ENCODE results near the gene MARCHF11.

The MARCHF11 gene

GRCh38 chr5:16066810-16067209, 112.8 kb downstream of the MARCHF11 start:
- no peak for TF ChIP-seq CTCF (IDR thresholded peaks at IDR 0.05; ENCODE audit: low read depth, low read length)
- no peak overlapping the region for H3K4me3 ChIP-seq (ENCODE audit: low read depth, low read length)
- DNase-seq (ENCODE audit: low read depth, low spot score), result no peak
- in situ Hi-C loops (cut with HindIII; ENCODE audit: low sequenced_read_pairs), result no loop called here

GRCh38 chr5:16066320-16066719, 113.3 kb downstream of the MARCHF11 start:
- TF ChIP-seq CTCF (IDR thresholded peaks at IDR 0.05; ENCODE audit: low read depth, low read length), result no peak
- in situ Hi-C loops (cut with HindIII; ENCODE audit: low sequenced_read_pairs), result no loop called here

GRCh38 chr5:16065831-16066230, 113.8 kb downstream of the MARCHF11 start:
- no peak for DNase-seq (ENCODE audit: low read depth, low spot score)
- no peak overlapping the region for H3K4me3 ChIP-seq (ENCODE audit: low read depth, low read length)
- no peak for TF ChIP-seq CTCF (IDR thresholded peaks at IDR 0.05; ENCODE audit: low read depth, low read length)
- in situ Hi-C loops (cut with HindIII; ENCODE audit: low sequenced_read_pairs), result no loop called here

More at GRCh38 chr5:16066320-16066719, 113.3 kb downstream of the MARCHF11 start:
- H3K4me3 ChIP-seq (ENCODE audit: low read depth, low read length), result no peak overlapping the region
- no peak for DNase-seq (ENCODE audit: low read depth, low spot score)

- no peak for TF ChIP-seq CTCF (IDR thresholded peaks at IDR 0.05; ENCODE audit: low read depth, low read length)
- in situ Hi-C loops (cut with HindIII; ENCODE audit: low sequenced_read_pairs), result no loop called here
- no peak overlapping the region for H3K4me3 ChIP-seq (ENCODE audit: low read depth, low read length)
- DNase-seq (ENCODE audit: low read depth, low spot score), result no peak
Measured at GRCh38 chr5:16064135-16064893, 115.3 kb downstream of the MARCHF11 start.

GRCh38 chr5:16061163-16061562, 118.4 kb downstream of the MARCHF11 start:
- in situ Hi-C loops (cut with HindIII; ENCODE audit: low sequenced_read_pairs), result no loop called here
- no peak for TF ChIP-seq CTCF (IDR thresholded peaks at IDR 0.05; ENCODE audit: low read depth, low read length)
- no peak for DNase-seq (ENCODE audit: low read depth, low spot score)
- no peak overlapping the region for H3K4me3 ChIP-seq (ENCODE audit: low read depth, low read length)

- TF ChIP-seq CTCF (IDR thresholded peaks at IDR 0.05; ENCODE audit: low read depth, low read length), result no peak
- in situ Hi-C loops (cut with HindIII; ENCODE audit: low sequenced_read_pairs), result no loop called here
- DNase-seq (ENCODE audit: low read depth, low spot score), result no peak
- no peak overlapping the region for H3K4me3 ChIP-seq (ENCODE audit: low read depth, low read length)
Measured at GRCh38 chr5:16057277-16057676, 122.3 kb downstream of the MARCHF11 start.

All from astrocyte of the spinal cord (primary cell).